ENCODE results near the gene MRPS34. TPM values are rescaled to one million over a fixed set of nuclear protein-coding genes. Genes with fewer than 3 reads are reported as not detected.
A peak's percentile ranks its signal among the peaks of the same experiment; 100 is the strongest.

MRPS34 gene
- total RNA-seq, 1 donor from 2014 or later, result 84.6 TPM

GRCh38 chr16:1751946-1752345 lies 21.0 kb downstream of the MRPS34 start:
- no peaks in the 10 kb centered on the region for H3K27me3 Mint-ChIP-seq
- H3K27ac Mint-ChIP-seq, result no peak overlapping the region
- H3K9me3 Mint-ChIP-seq (ENCODE audit: low read depth), result no peaks in the 10 kb centered on the region
- H3K4me1 Mint-ChIP-seq (ENCODE audit: low read depth), result no peaks in the 10 kb centered on the region
- TF ChIP-seq CTCF (IDR thresholded peaks at IDR 0.05; ENCODE audit: unreplicated experiment), result no peak
- peaks cover 5% of the 10 kb centered on the region for H3K36me3 Mint-ChIP-seq (ENCODE audit: insufficient read depth)
- no peak for DNase-seq (ENCODE audit: low spot score, unreplicated experiment)
- H3K4me3 Mint-ChIP-seq (ENCODE audit: low read depth), result no peak overlapping the region

- H3K9me3 Mint-ChIP-seq (ENCODE audit: low read depth), result no peaks in the 10 kb centered on the region
- H3K4me1 Mint-ChIP-seq (ENCODE audit: low read depth), result no peaks in the 10 kb centered on the region
- H3K36me3 Mint-ChIP-seq (ENCODE audit: insufficient read depth), result peaks cover 2% of the 10 kb centered on the region
- no peak for TF ChIP-seq CTCF (IDR thresholded peaks at IDR 0.05; ENCODE audit: unreplicated experiment)
- H3K27me3 Mint-ChIP-seq, result no peaks in the 10 kb centered on the region
- H3K4me3 Mint-ChIP-seq (ENCODE audit: low read depth), result no peak overlapping the region
- no peak overlapping the region for H3K27ac Mint-ChIP-seq
- DNase-seq (ENCODE audit: low spot score, unreplicated experiment), result peak; percentile 8
These were observed 23.5 kb downstream of the MRPS34 start for GRCh38 chr16:1749152-1750117.

- no peak for TF ChIP-seq CTCF (IDR thresholded peaks at IDR 0.05; ENCODE audit: unreplicated experiment)
- DNase-seq (ENCODE audit: low spot score, unreplicated experiment), result no peak
- Mint-ChIP-seq H3K4me1 (ENCODE audit: low read depth) (no peaks in the 10 kb centered on the region), H3K27me3 (no peaks in the 10 kb centered on the region), H3K4me3 (ENCODE audit: low read depth) (no peak overlapping the region), H3K36me3 (ENCODE audit: insufficient read depth) (no peaks in the 10 kb centered on the region), H3K27ac (no peak overlapping the region), H3K9me3 (ENCODE audit: low read depth) (no peaks in the 10 kb centered on the region)
These were observed 25.0 kb downstream of the MRPS34 start for GRCh38 chr16:1747934-1748333.

GRCh38 chr16:1746693-1747195 lies 26.2 kb downstream of the MRPS34 start:
- Mint-ChIP-seq H3K27ac (no peak overlapping the region), H3K36me3 (ENCODE audit: insufficient read depth) (no peaks in the 10 kb centered on the region), H3K4me3 (ENCODE audit: low read depth) (no peak overlapping the region), H3K9me3 (ENCODE audit: low read depth) (no peaks in the 10 kb centered on the region), H3K4me1 (ENCODE audit: low read depth) (no peaks in the 10 kb centered on the region), H3K27me3 (no peaks in the 10 kb centered on the region)
- TF ChIP-seq CTCF (IDR thresholded peaks at IDR 0.05; ENCODE audit: unreplicated experiment), result no peak
- DNase-seq (ENCODE audit: low spot score, unreplicated experiment), result no peak

- H3K4me1 Mint-ChIP-seq (ENCODE audit: low read depth), result no peaks in the 10 kb centered on the region
- H3K27ac Mint-ChIP-seq, result no peak overlapping the region
- DNase-seq (ENCODE audit: low spot score, unreplicated experiment), result no peak
- H3K4me3 Mint-ChIP-seq (ENCODE audit: low read depth), result no peak overlapping the region
- no peaks in the 10 kb centered on the region for H3K27me3 Mint-ChIP-seq
- TF ChIP-seq CTCF (IDR thresholded peaks at IDR 0.05; ENCODE audit: unreplicated experiment), result no peak
- H3K36me3 Mint-ChIP-seq (ENCODE audit: insufficient read depth), result no peaks in the 10 kb centered on the region
- H3K9me3 Mint-ChIP-seq (ENCODE audit: low read depth), result no peaks in the 10 kb centered on the region
These were observed 26.8 kb downstream of the MRPS34 start for GRCh38 chr16:1745900-1746692.

All from progenitor cell of endocrine pancreas (in vitro differentiated cells).